HEK293 (cell line): ENCODE measurements around the gene POLR2L.
A peak's percentile ranks its signal among the peaks of the same experiment; 100 is the strongest.

Experiments used
- BCL6B ChIP-seq: fragments of 450-650 bp; formaldehyde crosslinking; IDR thresholded peaks from 2 replicates; pipeline ENCODE4 v1.5.1; 2017; ENCODE audit warnings: missing biosample characterization, missing genetic modification characterization
- GLIS1 ChIP-seq: fragments of 450-650 bp; formaldehyde crosslinking; IDR thresholded peaks from 2 replicates; pipeline ENCODE4 v1.5.1; 2016; ENCODE audit warnings: missing biosample characterization, missing genetic modification characterization
- KLF16 ChIP-seq: fragments of 450-650 bp; formaldehyde crosslinking; IDR thresholded peaks from 2 replicates; pipeline ENCODE4 v1.5.1; 2017; ENCODE audit warnings: missing biosample characterization, missing genetic modification characterization
- MEIS1 ChIP-seq: sonication (generic); formaldehyde crosslinking; IDR thresholded peaks from 2 replicates; pipeline ENCODE4 v1.8.1; 2022; ENCODE audit warnings: missing genetic modification reagents, mild to moderate bottlenecking, borderline replicate concordance
- MYNN ChIP-seq: fragments of 450-650 bp; formaldehyde crosslinking; IDR thresholded peaks from 2 replicates; pipeline ENCODE4 v1.5.1; 2016; ENCODE audit warnings: missing biosample characterization, missing genetic modification characterization, borderline replicate concordance
- PRDM1 ChIP-seq: fragments of 450-650 bp; formaldehyde crosslinking; IDR thresholded peaks from 2 replicates; pipeline ENCODE4; 2016; ENCODE audit warnings: missing biosample characterization, missing genetic modification characterization
- REPIN1 ChIP-seq: fragments of 450-650 bp; formaldehyde crosslinking; IDR thresholded peaks from 2 replicates; pipeline ENCODE4 v1.5.1; 2017; ENCODE audit warnings: missing biosample characterization, missing genetic modification characterization, low read depth
- SCRT1 ChIP-seq: fragments of 450-650 bp; formaldehyde crosslinking; IDR thresholded peaks from 2 replicates; pipeline ENCODE4 v1.5.1; 2016; ENCODE audit warnings: missing biosample characterization, missing genetic modification characterization, borderline replicate concordance
- SP7 ChIP-seq: fragments of 450-650 bp; formaldehyde crosslinking; IDR thresholded peaks from 2 replicates; pipeline ENCODE4 v1.5.1; 2016; ENCODE audit warnings: missing biosample characterization, missing genetic modification characterization
- ZBTB1 ChIP-seq: fragments of 450-650 bp; formaldehyde crosslinking; IDR thresholded peaks from 2 replicates; pipeline ENCODE4 v1.5.1; 2016; ENCODE audit warnings: missing biosample characterization, missing genetic modification characterization
- ZBTB17 ChIP-seq: fragments of 450-650 bp; formaldehyde crosslinking; IDR thresholded peaks from 2 replicates; pipeline ENCODE4 v1.5.1; 2016; ENCODE audit warnings: missing biosample characterization, missing genetic modification characterization
- ZNF148 ChIP-seq: fragments of 450-650 bp; formaldehyde crosslinking; IDR thresholded peaks from 2 replicates; pipeline ENCODE4 v1.5.0; 2017; ENCODE audit warnings: missing biosample characterization, missing genetic modification characterization, borderline replicate concordance
- ZNF18 ChIP-seq: fragments of 450-650 bp; formaldehyde crosslinking; IDR thresholded peaks from 2 replicates; pipeline ENCODE4 v1.5.1; 2016; ENCODE audit warnings: missing biosample characterization, missing genetic modification characterization
- ZNF19 ChIP-seq: fragments of 450-650 bp; formaldehyde crosslinking; IDR thresholded peaks from 2 replicates; pipeline ENCODE4; 2016; ENCODE audit warnings: missing biosample characterization, missing genetic modification characterization, low read depth
- ZNF211 ChIP-seq: fragments of 450-650 bp; formaldehyde crosslinking; IDR thresholded peaks from 2 replicates; pipeline ENCODE4 v1.5.1; 2016; ENCODE audit warnings: low read depth, missing biosample characterization, missing genetic modification characterization
- ZNF248 ChIP-seq: fragments of 450-650 bp; formaldehyde crosslinking; IDR thresholded peaks from 2 replicates; pipeline ENCODE4 v1.5.1; 2017; ENCODE audit warnings: missing biosample characterization, missing genetic modification characterization
- ZNF266 ChIP-seq: fragments of 450-650 bp; formaldehyde crosslinking; IDR thresholded peaks from 2 replicates; pipeline ENCODE4 v1.5.1; 2016; ENCODE audit warnings: missing biosample characterization, missing genetic modification characterization, low read depth
- ZNF280C ChIP-seq: fragments of 450-650 bp; formaldehyde crosslinking; IDR thresholded peaks from 2 replicates; pipeline ENCODE4 v1.5.1; 2016; ENCODE audit warnings: missing biosample characterization, missing genetic modification characterization
- ZNF391 ChIP-seq: fragments of 450-650 bp; formaldehyde crosslinking; IDR thresholded peaks from 2 replicates; pipeline ENCODE4 v1.5.1; 2016; ENCODE audit warnings: low read depth, missing biosample characterization, missing genetic modification characterization, borderline replicate concordance
- ZNF404 ChIP-seq: fragments of 450-650 bp; formaldehyde crosslinking; IDR thresholded peaks from 2 replicates; pipeline ENCODE4 v1.5.1; 2017; ENCODE audit warnings: missing biosample characterization, missing genetic modification characterization
- ZNF416 ChIP-seq: fragments of 450-650 bp; formaldehyde crosslinking; IDR thresholded peaks from 2 replicates; pipeline ENCODE4 v1.5.1; 2016; ENCODE audit warnings: missing biosample characterization, missing genetic modification characterization
- ZNF518A ChIP-seq: fragments of 450-650 bp; formaldehyde crosslinking; conservative IDR thresholded peaks from 2 replicates; pipeline ENCODE4 v1.5.1; 2016; ENCODE audit warnings: low read depth, missing biosample characterization, missing genetic modification characterization
- ZNF560 ChIP-seq: fragments of 450-650 bp; formaldehyde crosslinking; IDR thresholded peaks from 2 replicates; pipeline ENCODE4 v1.5.1; 2017; ENCODE audit warnings: missing biosample characterization, missing genetic modification characterization, borderline replicate concordance
- ZNF585B ChIP-seq: fragments of 450-650 bp; formaldehyde crosslinking; IDR thresholded peaks from 2 replicates; pipeline ENCODE4 v1.5.1; 2016; ENCODE audit warnings: missing biosample characterization, missing genetic modification characterization
- ZNF658 ChIP-seq: fragments of 450-650 bp; formaldehyde crosslinking; IDR thresholded peaks from 2 replicates; pipeline ENCODE4; 2016; ENCODE audit warnings: missing biosample characterization, missing genetic modification characterization
- ZNF701 ChIP-seq: fragments of 450-650 bp; formaldehyde crosslinking; IDR thresholded peaks from 2 replicates; pipeline ENCODE4 v1.5.1; 2016; ENCODE audit warnings: missing biosample characterization, missing genetic modification characterization
- ZNF707 ChIP-seq: fragments of 450-650 bp; formaldehyde crosslinking; IDR thresholded peaks from 2 replicates; pipeline ENCODE4 v1.5.1; 2016; ENCODE audit warnings: missing biosample characterization, missing genetic modification characterization
- ZSCAN16 ChIP-seq: fragments of 450-650 bp; formaldehyde crosslinking; IDR thresholded peaks from 2 replicates; pipeline ENCODE4 v1.5.1; 2016; ENCODE audit warnings: missing biosample characterization, missing genetic modification characterization

Gene POLR2L

GRCh38 chr11:827146-827896, 15.0 kb downstream of the POLR2L start (continued):
- no peak for TF ChIP-seq BCL6B
- TF ChIP-seq GLIS1 (tag by site-specific recombination): peak; percentile 20; the same call in 1 of the 2 replicates
- TF ChIP-seq ZNF658 (tag by site-specific recombination): no peak
- TF ChIP-seq ZNF585B: no peak
- TF ChIP-seq ZBTB1 (tag by site-specific recombination): no peak
- TF ChIP-seq ZNF707: no peak
- TF ChIP-seq MYNN: no peak
- no peak for TF ChIP-seq ZNF266 (tag by site-specific recombination)
- TF ChIP-seq ZSCAN16: no peak
- no peak for TF ChIP-seq ZNF404 (tag by site-specific recombination)
- TF ChIP-seq SP7: peak; percentile 59; the same call in 1 of the 2 replicates
- no peak for TF ChIP-seq ZNF560
- TF ChIP-seq REPIN1: no peak
- no peak for TF ChIP-seq ZNF391 (tag by site-specific recombination)
- no peak for TF ChIP-seq SCRT1 (tag by site-specific recombination)
- TF ChIP-seq ZNF19 (tag by site-specific recombination): no peak
- no peak for TF ChIP-seq ZNF701
- no peak for TF ChIP-seq ZNF148
- TF ChIP-seq ZNF248 (tag by site-specific recombination): no peak
- no peak for TF ChIP-seq MEIS1 (CRISPR knock-in tag)
- TF ChIP-seq ZNF211 (tag by site-specific recombination): no peak
- TF ChIP-seq ZNF18 (tag by site-specific recombination): no peak
- no peak for TF ChIP-seq ZNF416 (tag by site-specific recombination)
- TF ChIP-seq ZNF280C (tag by site-specific recombination): no peak
- TF ChIP-seq ZNF518A (tag by site-specific recombination): no peak
- TF ChIP-seq KLF16 (tag by site-specific recombination): no peak
- no peak for TF ChIP-seq PRDM1
- no peak for TF ChIP-seq ZBTB17 (tag by site-specific recombination)
